HG02884 (cell line): Measurements from ENCODE around the gene RANBP3.

Experiments used
- ATAC-seq: cut with Tn5 transposase; IDR thresholded peaks from one replicate; pipeline ENCODE4 v1.9.1; 2021; ENCODE audit warnings: mild to moderate bottlenecking, moderate library complexity; ENCODE audit not compliant: unreplicated experiment

Gene RANBP3

GRCh38 chr19:5929625-5930024 lies 48.3 kb downstream of the RANBP3 start:
- no peak for ATAC-seq

- no peak for ATAC-seq
These were observed 48.8 kb downstream of the RANBP3 start for GRCh38 chr19:5929179-5929578.

- ATAC-seq = no peak
These were observed 50.5 kb downstream of the RANBP3 start for GRCh38 chr19:5927441-5927821.

- ATAC-seq = no peak
These were observed 51.1 kb downstream of the RANBP3 start for GRCh38 chr19:5926641-5927440.

GRCh38 chr19:5925830-5926427 lies 52.0 kb downstream of the RANBP3 start:
- no peak for ATAC-seq

GRCh38 chr19:5923356-5923755 lies 54.6 kb downstream of the RANBP3 start:
- ATAC-seq = no peak

GRCh38 chr19:5922161-5922545 lies 55.8 kb downstream of the RANBP3 start:
- ATAC-seq = no peak

GRCh38 chr19:5921516-5922160 lies 56.3 kb downstream of the RANBP3 start:
- no peak for ATAC-seq

- no peak for ATAC-seq
These were observed 59.4 kb downstream of the RANBP3 start for GRCh38 chr19:5918463-5919079.

GRCh38 chr19:5917431-5918107 lies 60.4 kb downstream of the RANBP3 start:
- ATAC-seq = no peak

- ATAC-seq = no peak
These were observed 61.7 kb downstream of the RANBP3 start for GRCh38 chr19:5916181-5916708.

- ATAC-seq = no peak
These were observed 62.2 kb downstream of the RANBP3 start for GRCh38 chr19:5915782-5916165.

GRCh38 chr19:5914946-5915781 lies 62.8 kb downstream of the RANBP3 start:
- no peak for ATAC-seq

- no peak for ATAC-seq
These were observed 63.6 kb downstream of the RANBP3 start for GRCh38 chr19:5914358-5914774.

- ATAC-seq = no peak
These were observed 64.1 kb downstream of the RANBP3 start, which contains the start of gene CAPS for GRCh38 chr19:5913739-5914357. Gene CAPS, plus strand, starts transcription at chr19:5914254. Its CDS starts 153 bp downstream, at chr19:5914407.

- ATAC-seq = no peak
These were observed 66.6 kb downstream of the RANBP3 start for GRCh38 chr19:5911366-5911765.

GRCh38 chr19:5910638-5910907 lies 67.4 kb downstream of the RANBP3 start:
- no peak for ATAC-seq

- ATAC-seq = no peak
These were observed 69.0 kb downstream of the RANBP3 start for GRCh38 chr19:5908773-5909442.

GRCh38 chr19:5907241-5907640 lies 70.7 kb downstream of the RANBP3 start:
- ATAC-seq = no peak
